D341Med (cell line): ENCODE measurements around the gene SLC7A10.

Experiments used
- DNase-seq: peaks from one replicate; pipeline ENCODE4 v3.0.0; 2012; ENCODE audit warnings: low spot score

SLC7A10 gene

GRCh38 chr19:33254245-33254824, 28.7 kb upstream of the SLC7A10 start:
- no peak for DNase-seq

GRCh38 chr19:33252971-33253370, 27.3 kb upstream of the SLC7A10 start:
- DNase-seq, result no peak

- no peak for DNase-seq
Observed at GRCh38 chr19:33252418-33252962, 26.8 kb upstream of the SLC7A10 start.

- DNase-seq, result no peak
Observed at GRCh38 chr19:33251526-33252090, 26.0 kb upstream of the SLC7A10 start.

- DNase-seq, result no peak
Observed at GRCh38 chr19:33251076-33251475, 25.4 kb upstream of the SLC7A10 start.

GRCh38 chr19:33250500-33250899, 24.9 kb upstream of the SLC7A10 start:
- no peak for DNase-seq

GRCh38 chr19:33249740-33250366, 24.2 kb upstream of the SLC7A10 start:
- DNase-seq, result no peak

GRCh38 chr19:33248954-33249613, 23.4 kb upstream of the SLC7A10 start:
- no peak for DNase-seq

- no peak for DNase-seq
Observed at GRCh38 chr19:33248553-33248953, 22.9 kb upstream of the SLC7A10 start.

GRCh38 chr19:33248104-33248503, 22.5 kb upstream of the SLC7A10 start:
- no peak for DNase-seq

- no peak for DNase-seq
Observed at GRCh38 chr19:33247441-33247819, 21.8 kb upstream of the SLC7A10 start.

GRCh38 chr19:33246709-33247440, 21.2 kb upstream of the SLC7A10 start:
- DNase-seq, result no peak

- DNase-seq, result no peak
Observed at GRCh38 chr19:33245948-33246708, 20.5 kb upstream of the SLC7A10 start.

- DNase-seq, result no peak
Observed at GRCh38 chr19:33242911-33243310, 17.3 kb upstream of the SLC7A10 start.

GRCh38 chr19:33242131-33242530, 16.5 kb upstream of the SLC7A10 start:
- DNase-seq, result no peak

GRCh38 chr19:33241530-33242101, 16.0 kb upstream of the SLC7A10 start:
- DNase-seq, result peak; percentile 61

GRCh38 chr19:33241091-33241529, 15.5 kb upstream of the SLC7A10 start:
- DNase-seq, result no peak

GRCh38 chr19:33240181-33240771, 14.6 kb upstream of the SLC7A10 start:
- no peak for DNase-seq

- no peak for DNase-seq
Observed at GRCh38 chr19:33239223-33239975, 13.7 kb upstream of the SLC7A10 start.
